Mammary epithelial cell (primary cell): ENCODE data around the gene NUMB.

Experiments
- EZH2 ChIP-seq: IDR thresholded peaks from 2 replicates; pipeline ENCODE4 v1.6.1; 2012; ENCODE audit warnings: low read length, inconsistent platforms, borderline replicate concordance
- TF ChIP-seq, protein P1 (sequence below), 2 donors: IDR thresholded peaks in 1 of 2; conservative IDR thresholded peaks in 1 of 2; 2 replicates each; pipeline ENCODE4 v1.5.1; 2011 to 2012; ENCODE audit warnings: inconsistent platforms in 2 of 2, low read length in 2 of 2, mild to moderate bottlenecking in 2 of 2, control low read depth in 1 of 2, low read depth in 1 of 2; ENCODE audit not compliant: insufficient read depth in 1 of 2; ENCODE audit errors: extremely low read depth in 1 of 2

DNA sequence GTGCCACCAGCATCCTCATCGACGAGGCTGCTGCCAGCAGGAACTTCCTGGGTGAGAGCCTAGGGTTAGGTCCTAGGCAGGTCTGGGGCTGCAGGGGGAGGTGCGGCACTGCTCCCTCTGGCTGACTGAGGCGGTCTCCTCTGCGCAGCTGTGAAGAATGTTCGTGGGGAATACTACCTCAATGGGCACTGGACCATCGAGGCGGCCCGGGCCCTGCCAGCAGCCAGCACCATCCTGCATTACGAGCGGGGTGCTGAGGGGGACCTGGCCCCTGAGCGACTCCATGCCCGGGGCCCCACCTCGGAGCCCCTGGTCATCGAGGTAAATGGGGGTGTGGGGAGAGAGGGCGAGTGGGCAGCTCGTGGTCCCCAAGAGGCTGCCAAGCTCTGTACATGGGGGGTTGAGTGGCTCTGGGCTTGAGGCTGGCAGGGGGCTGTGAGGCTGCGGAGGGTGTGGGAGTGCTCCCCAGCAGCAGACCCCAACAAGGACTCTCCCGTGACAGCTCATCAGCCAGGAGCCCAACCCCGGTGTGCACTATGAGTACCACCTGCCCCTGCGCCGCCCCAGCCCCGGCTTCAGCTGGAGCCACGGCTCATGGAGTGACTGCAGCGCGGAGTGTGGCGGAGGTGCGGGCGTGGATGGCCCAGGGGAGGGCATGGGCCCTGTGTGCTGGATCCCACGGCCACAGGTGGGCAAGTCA lies 206.7 kb downstream of the NUMB start:
- TF ChIP-seq, protein P1, sequence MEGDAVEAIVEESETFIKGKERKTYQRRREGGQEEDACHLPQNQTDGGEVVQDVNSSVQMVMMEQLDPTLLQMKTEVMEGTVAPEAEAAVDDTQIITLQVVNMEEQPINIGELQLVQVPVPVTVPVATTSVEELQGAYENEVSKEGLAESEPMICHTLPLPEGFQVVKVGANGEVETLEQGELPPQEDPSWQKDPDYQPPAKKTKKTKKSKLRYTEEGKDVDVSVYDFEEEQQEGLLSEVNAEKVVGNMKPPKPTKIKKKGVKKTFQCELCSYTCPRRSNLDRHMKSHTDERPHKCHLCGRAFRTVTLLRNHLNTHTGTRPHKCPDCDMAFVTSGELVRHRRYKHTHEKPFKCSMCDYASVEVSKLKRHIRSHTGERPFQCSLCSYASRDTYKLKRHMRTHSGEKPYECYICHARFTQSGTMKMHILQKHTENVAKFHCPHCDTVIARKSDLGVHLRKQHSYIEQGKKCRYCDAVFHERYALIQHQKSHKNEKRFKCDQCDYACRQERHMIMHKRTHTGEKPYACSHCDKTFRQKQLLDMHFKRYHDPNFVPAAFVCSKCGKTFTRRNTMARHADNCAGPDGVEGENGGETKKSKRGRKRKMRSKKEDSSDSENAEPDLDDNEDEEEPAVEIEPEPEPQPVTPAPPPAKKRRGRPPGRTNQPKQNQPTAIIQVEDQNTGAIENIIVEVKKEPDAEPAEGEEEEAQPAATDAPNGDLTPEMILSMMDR (conservative IDR thresholded peaks at IDR 0.05 in 1 of 2, IDR thresholded peaks at IDR 0.05 in 1 of 2; ENCODE audit: extremely low read depth in 1 of 2, insufficient read depth in 1 of 2, low read depth in 1 of 2, low read length in 2 of 2) = no peak
- no peak for TF ChIP-seq EZH2
